K562 (cell line): ENCODE results near the gene PRKAA1. TPM values are rescaled to one million over a fixed set of nuclear protein-coding genes. Genes with fewer than 3 reads are reported as not detected.
A peak's percentile ranks its signal among the peaks of the same experiment; 100 is the strongest.

Experiments
- CAMTA2 ChIP-seq: fragments of 250-450 bp; sonication (Bioruptor Pico); conservative IDR thresholded peaks from 2 replicates; pipeline ENCODE4 v1.5.1; 2022
- CBX2 ChIP-seq: fragments of 200-600 bp; sonication (generic); IDR thresholded peaks from one replicate; pipeline ENCODE4 v1.6.1; 2012; ENCODE audit warnings: mild to moderate bottlenecking, low read length, inconsistent platforms; ENCODE audit not compliant: insufficient read depth, poor library complexity, severe bottlenecking
- ETV1 ChIP-seq: fragments of 450-650 bp; conservative IDR thresholded peaks from 2 replicates; pipeline ENCODE4 v1.6.1; 2016; ENCODE audit warnings: missing genetic modification characterization, control low read depth, low read depth, missing compliant biosample characterization
- EWSR1 ChIP-seq: fragments of 450-650 bp; IDR thresholded peaks from 2 replicates; pipeline ENCODE4 v1.6.1; 2018; ENCODE audit warnings: borderline replicate concordance, mild to moderate bottlenecking, low read depth, moderate library complexity; ENCODE audit not compliant: partially characterized antibody
- EZH2 ChIP-seq: IDR thresholded peaks from 2 replicates; pipeline ENCODE4 v1.6.1; 2012; ENCODE audit warnings: low read depth, mild to moderate bottlenecking, inconsistent platforms, low read length, borderline replicate concordance
- MCM7 ChIP-seq, 2 experiments: fragments of 450-650 bp; IDR thresholded peaks; 2 replicates each; pipeline ENCODE4 v1.6.1; 2016 to 2018
- MITF ChIP-seq: IDR thresholded peaks from 2 replicates; pipeline ENCODE4 v1.6.1; 2014; ENCODE audit warnings: antibody characterized with exemption
- OTX1 ChIP-seq: fragments of 450-650 bp; formaldehyde crosslinking; IDR thresholded peaks from 2 replicates; pipeline ENCODE4 v1.4.0; 2022; ENCODE audit warnings: mild to moderate bottlenecking
- PTTG1 ChIP-seq: fragments of 450-650 bp; IDR thresholded peaks from 2 replicates; pipeline ENCODE4 v1.6.1; 2016; ENCODE audit warnings: low read depth, mild to moderate bottlenecking, missing genetic modification characterization, missing compliant biosample characterization
- SMAD3 ChIP-seq: fragments of 450-650 bp; formaldehyde crosslinking; conservative IDR thresholded peaks from 2 replicates; pipeline ENCODE4 v1.4.0; 2020; ENCODE audit warnings: mild to moderate bottlenecking
- TCFL5 ChIP-seq: fragments of 250-450 bp; sonication (Bioruptor Pico); conservative IDR thresholded peaks from 2 replicates; pipeline ENCODE4 v1.6.1; 2021; ENCODE audit warnings: mild to moderate bottlenecking, moderate library complexity, matching md5 sums
- U2AF2 ChIP-seq: fragments of 200-400 bp; formaldehyde crosslinking; optimal IDR thresholded peaks from 2 replicates; pipeline ENCODE3; 2017; ENCODE audit warnings: low read depth, mild to moderate bottlenecking, low read length
- ZNF449 ChIP-seq: fragments of 250-450 bp; sonication (Bioruptor Pico); IDR thresholded peaks from 2 replicates; pipeline ENCODE4 v1.8.0; 2022; ENCODE audit warnings: moderate library complexity, mild to moderate bottlenecking, inconsistent platforms
- ZNF668 ChIP-seq: fragments of 250-450 bp; sonication (Bioruptor Pico); IDR thresholded peaks from 2 replicates; pipeline ENCODE4 v1.8.0; 2022; ENCODE audit warnings: mild to moderate bottlenecking, inconsistent platforms
- polyA plus RNA-seq, 8 experiments: library from polyadenylated mRNA; depleted of rRNA in 4 of 8; stranded (reverse) in 5 of 8; unstranded in 3 of 8; fragments of >200 nt; fragmentation: Nextera tagmentation in 2 of 8; fragmentation: Illumina TruSeq in 1 of 8; extraction: Ambion mirVana in 2 of 8; extraction: Trizol in 1 of 8; gene quantifications; 2 replicates each; pipeline versions ENCODE4 v1.2.1 to v1.2.3, GENCODE V29; 2011 to 2014; ENCODE audit warnings: inconsistent platforms in 1 of 8, missing spikeins in 1 of 8
- total RNA-seq, 7 experiments: library from RNA; depleted of rRNA in 6 of 7; stranded (reverse); fragments of >200 nt in 6 of 7; fragmentation: Illumina TruSeq in 2 of 7; extraction: Trizol in 2 of 7; gene quantifications; 2 replicates each; pipeline versions ENCODE4 v1.2.1 to v1.2.3, GENCODE V29; 2011 to 2021; ENCODE audit warnings: low replicate concordance in 1 of 7

The PRKAA1 gene
- total and polyA plus RNA-seq, 9 of the 15 experiments (the other 6 are each of a cell fraction or from before 2014, with no cell fraction given), result 24.5 to 84.0 (median 51.4) TPM

- TF ChIP-seq SMAD3 (CRISPR knock-in tag), result 0 out of 2 replicates have a peak, but pooled peaks have one; percentile 59
- peak in 1 of 2 experiments; percentile 55; a peak in 1 of 4 replicates for TF ChIP-seq MCM7 (IDR thresholded peaks at IDR 0.05)
- TF ChIP-seq OTX1 (CRISPR knock-in tag), result peak; percentile 36; the same call in 1 of the 2 replicates
- no peak for TF ChIP-seq ZNF449
- peak; percentile 99 for TF ChIP-seq ETV1 (tag)
- 0 out of 2 replicates have a peak, but pooled peaks have one; percentile 58 for TF ChIP-seq CAMTA2
- no peak for TF ChIP-seq CBX2
- no peak for TF ChIP-seq ZNF668 (CRISPR knock-in tag)
- no peak for TF ChIP-seq U2AF2
- peak; percentile 60; the same call in 1 of the 2 replicates for TF ChIP-seq MITF
- no peak for TF ChIP-seq EZH2
- no peak for TF ChIP-seq TCFL5
- TF ChIP-seq PTTG1 (tag), result no peak
- TF ChIP-seq EWSR1, result no peak
Observed at GRCh38 chr5:40834849-40835787, 36.9 kb upstream of the PRKAA1 start, which contains the start of gene RPL37 (continued).
